Memory B cell (primary cell): Measurements from ENCODE around the gene HYLS1.
A peak's percentile ranks its signal among the peaks of the same experiment; 100 is the strongest.
"Not testable (repeated sequence)": the region's sequence is repeated elsewhere in the genome, so short reads cannot be mapped to it uniquely, and the experiment has no call there.

Experiments used
- ATAC-seq: fragments of 150-1000 bp; cut with Tn5 transposase; 2 replicates; pipeline ENCODE4 v1.10.0; 2021; ENCODE audit warnings: low read depth, mild to moderate bottlenecking, moderate library complexity
- DNase-seq, 2 donors: peaks; one replicate each; pipeline ENCODE4 v3.0.0; 2022; ENCODE audit warnings: low spot score in 2 of 2
- H3K27ac Mint-ChIP-seq: one replicate; pipeline ENCODE4 v1.8.0; 2022; ENCODE audit warnings: mild to moderate bottlenecking, moderate library complexity, mixed read lengths
- H3K27me3 Mint-ChIP-seq: one replicate; pipeline ENCODE4 v1.8.0; 2022; ENCODE audit warnings: mixed read lengths
- H3K36me3 Mint-ChIP-seq: one replicate; pipeline ENCODE4 v1.8.0; 2022; ENCODE audit warnings: mild to moderate bottlenecking, mixed read lengths
- H3K4me1 Mint-ChIP-seq: one replicate; pipeline ENCODE4 v1.8.0; 2022; ENCODE audit warnings: mixed read lengths
- H3K4me3 Mint-ChIP-seq: one replicate; pipeline ENCODE4 v1.8.0; 2022; ENCODE audit warnings: mild to moderate bottlenecking, moderate library complexity, mixed read lengths
- H3K9me3 Mint-ChIP-seq: one replicate; pipeline ENCODE4 v1.8.0; 2022; ENCODE audit warnings: mixed read lengths

Gene HYLS1, protein sequence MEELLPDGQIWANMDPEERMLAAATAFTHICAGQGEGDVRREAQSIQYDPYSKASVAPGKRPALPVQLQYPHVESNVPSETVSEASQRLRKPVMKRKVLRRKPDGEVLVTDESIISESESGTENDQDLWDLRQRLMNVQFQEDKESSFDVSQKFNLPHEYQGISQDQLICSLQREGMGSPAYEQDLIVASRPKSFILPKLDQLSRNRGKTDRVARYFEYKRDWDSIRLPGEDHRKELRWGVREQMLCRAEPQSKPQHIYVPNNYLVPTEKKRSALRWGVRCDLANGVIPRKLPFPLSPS

DNA sequence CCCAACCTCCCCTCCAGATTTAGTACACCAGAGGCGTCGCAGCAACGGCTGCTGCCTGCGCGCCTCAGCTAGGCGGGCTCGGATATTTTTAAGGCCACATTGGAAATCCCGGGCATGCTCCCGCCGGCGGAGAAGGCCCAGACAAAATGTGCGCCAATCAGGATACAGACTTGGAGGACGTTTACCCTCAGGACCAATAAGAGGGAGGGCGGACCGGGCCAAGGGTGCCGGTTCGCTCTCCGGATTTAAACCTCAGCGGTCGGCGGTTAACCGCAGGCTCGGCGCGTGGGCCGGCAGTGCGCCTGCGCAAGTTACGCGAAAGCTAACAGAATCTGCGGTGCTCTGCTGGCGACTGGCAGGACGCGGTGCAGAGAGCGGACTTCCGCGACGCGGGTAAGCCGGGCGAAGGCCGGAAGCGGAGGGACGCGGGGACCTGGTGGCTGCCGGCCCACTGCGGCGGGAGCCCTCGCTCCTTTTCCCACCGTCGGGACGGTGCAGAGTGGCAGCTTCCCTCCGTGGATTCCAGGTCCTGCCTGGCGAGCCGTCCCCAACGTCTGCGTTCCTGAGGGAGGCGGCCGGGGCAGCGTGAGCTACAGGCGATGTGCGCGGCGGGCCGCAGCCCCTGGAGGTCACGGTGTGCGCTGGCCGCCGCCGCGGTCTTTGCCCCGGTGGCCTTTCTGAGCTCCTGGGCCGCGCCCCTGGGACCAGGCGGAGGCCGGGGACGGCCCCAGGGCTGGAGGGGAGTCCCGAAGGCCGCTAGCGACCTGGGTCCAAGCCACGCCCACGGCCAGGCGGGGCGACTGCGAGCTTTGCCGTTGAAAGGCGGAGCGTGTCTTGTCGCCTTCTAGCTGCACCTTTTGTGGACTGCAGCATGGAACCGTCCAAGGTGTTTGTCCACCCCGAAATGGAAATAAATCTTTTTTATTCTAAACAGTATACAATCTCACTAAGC lies at the start of gene HYLS1:
TSS of gene HYLS1 (plus strand) at position 296 of the 952 bp plus-strand sequence. CDS start 11,701 bp downstream, outside the sequence.
- Mint-ChIP-seq H3K27ac (peak within 1 kb of the TSS; percentile 97), H3K4me1 (peaks cover 13% of the 10 kb centered on the region), H3K9me3 (no peaks in the 10 kb centered on the region)

DNA sequence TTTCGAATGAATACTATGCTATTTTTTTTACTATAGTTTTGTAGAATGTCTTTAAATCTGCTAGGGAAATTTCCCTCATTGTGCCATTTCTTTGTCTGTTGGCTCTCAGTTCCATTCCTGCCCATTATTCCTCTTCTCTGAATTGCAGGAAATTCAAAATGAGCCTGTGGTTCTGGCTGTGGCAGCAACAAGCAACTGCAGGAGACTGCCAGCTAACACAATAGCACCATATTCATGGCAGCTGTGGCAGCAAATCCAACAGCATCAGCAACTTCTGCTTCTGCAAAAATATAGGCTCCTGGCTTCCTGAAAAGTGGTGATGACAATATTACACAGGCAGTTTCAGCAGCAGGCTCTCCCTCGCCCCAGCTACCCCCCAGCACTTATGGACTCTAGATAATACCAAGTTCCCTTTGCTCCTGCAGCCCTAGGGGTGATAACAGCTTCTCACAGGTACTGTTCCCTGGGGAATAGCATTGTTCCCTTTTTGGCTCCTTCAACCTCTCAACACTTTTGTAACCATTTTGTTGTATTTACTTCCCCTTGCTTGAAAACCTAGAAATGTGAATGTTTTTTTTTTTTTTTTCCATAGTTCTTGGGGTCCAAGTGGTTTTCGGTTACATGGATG lies 45.0 kb upstream of the HYLS1 start:
- Mint-ChIP-seq H3K27me3 (peaks cover 6% of the 10 kb centered on the region), H3K4me3 (no peak overlapping the region)
- ATAC-seq: peak; percentile 34

More for the DNA sequence above, at the start of gene HYLS1:
- DNase-seq (peak; percentile 93 to 94), ATAC-seq (peak; percentile 82)
- Mint-ChIP-seq H3K36me3 (peaks cover 5% of the 10 kb centered on the region), H3K4me3 (peak within 1 kb of the TSS; percentile 97), H3K27me3 (no peaks in the 10 kb centered on the region)

DNA sequence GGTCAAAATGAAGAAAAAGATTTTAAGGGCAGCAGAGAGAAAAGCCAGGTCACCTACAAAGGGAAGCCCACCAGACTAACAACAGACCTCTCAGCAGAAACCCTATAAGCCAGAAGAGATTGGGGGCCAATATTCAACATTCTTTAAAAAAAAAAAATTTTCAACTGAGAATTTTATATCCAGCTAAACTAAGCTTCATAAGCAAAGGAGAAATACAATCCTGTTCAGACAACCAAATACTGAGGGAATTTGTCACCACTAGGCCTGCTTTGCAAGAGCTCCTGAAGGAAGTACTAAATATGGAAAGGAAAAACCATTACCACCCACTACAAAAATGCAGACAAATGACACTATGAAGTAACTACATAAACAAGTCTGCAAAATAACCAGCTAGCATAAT lies 41.3 kb upstream of the HYLS1 start:
- peaks cover 26% of the 10 kb centered on the region for H3K9me3 Mint-ChIP-seq
- no peak overlapping the region for H3K27ac Mint-ChIP-seq
- DNase-seq (no peak), ATAC-seq (no peak)
- peaks cover 4% of the 10 kb centered on the region for H3K27me3 Mint-ChIP-seq
- peaks cover 13% of the 10 kb centered on the region for H3K36me3 Mint-ChIP-seq
- H3K4me3 Mint-ChIP-seq: no peak overlapping the region
- peaks cover 5% of the 10 kb centered on the region for H3K4me1 Mint-ChIP-seq

More for the DNA sequence above, 45.0 kb upstream of the HYLS1 start:
- Mint-ChIP-seq H3K4me1 (peaks cover 5% of the 10 kb centered on the region), H3K9me3 (peaks cover 19% of the 10 kb centered on the region), H3K36me3 (peaks cover 11% of the 10 kb centered on the region), H3K27ac (no peak overlapping the region)
- DNase-seq: no peak

DNA sequence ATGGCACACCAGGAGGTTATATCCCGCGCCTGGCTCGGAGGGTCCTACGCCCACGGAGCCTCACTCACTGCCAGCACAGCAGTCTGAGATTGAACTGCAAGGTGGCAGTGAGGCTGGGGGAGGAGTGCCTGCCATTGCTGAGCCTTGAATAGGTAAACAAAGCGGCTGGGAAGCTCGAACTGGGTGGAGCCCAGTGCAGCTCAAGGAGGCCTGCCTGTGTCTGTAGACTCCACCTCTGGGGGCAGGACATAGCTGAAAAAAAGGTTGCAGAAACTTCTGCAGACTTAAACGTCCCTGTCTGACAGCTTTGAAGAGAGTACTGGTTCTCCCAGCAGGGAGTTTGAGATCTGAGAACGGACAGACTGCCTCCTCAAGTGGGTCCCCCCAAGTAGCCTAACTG lies 29.8 kb upstream of the HYLS1 start:
- H3K27me3 Mint-ChIP-seq, ATAC-seq, DNase-seq, H3K4me1 Mint-ChIP-seq, H3K27ac Mint-ChIP-seq, H3K4me3 Mint-ChIP-seq, H3K36me3 Mint-ChIP-seq: not testable (repeated sequence)
- peaks cover 18% of the 10 kb centered on the region for H3K9me3 Mint-ChIP-seq

DNA sequence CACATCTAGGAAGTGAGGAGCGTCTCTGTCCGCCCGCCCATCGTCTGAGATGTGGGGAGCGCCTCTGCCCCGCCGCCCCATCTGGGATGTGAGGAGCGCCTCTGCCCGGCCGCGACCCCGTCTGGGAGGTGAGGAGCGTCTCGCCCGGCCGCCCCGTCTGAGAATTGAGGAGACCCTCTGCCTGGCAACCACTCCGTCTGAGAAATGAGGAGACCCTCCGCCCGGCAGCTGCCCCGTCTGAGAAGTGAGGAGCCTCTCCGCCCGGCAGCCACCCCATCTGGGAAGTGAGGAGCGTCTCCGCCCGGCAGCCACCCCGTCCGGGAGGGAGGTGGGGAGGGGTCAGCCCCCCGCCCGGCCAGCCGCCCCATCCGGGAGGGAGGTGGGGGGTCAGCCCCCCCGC lies 24.7 kb upstream of the HYLS1 start:
- not testable (repeated sequence) for H3K4me3 Mint-ChIP-seq, ATAC-seq, DNase-seq, H3K36me3 Mint-ChIP-seq, H3K4me1 Mint-ChIP-seq, H3K27me3 Mint-ChIP-seq, H3K27ac Mint-ChIP-seq
- H3K9me3 Mint-ChIP-seq: peaks cover 10% of the 10 kb centered on the region

DNA sequence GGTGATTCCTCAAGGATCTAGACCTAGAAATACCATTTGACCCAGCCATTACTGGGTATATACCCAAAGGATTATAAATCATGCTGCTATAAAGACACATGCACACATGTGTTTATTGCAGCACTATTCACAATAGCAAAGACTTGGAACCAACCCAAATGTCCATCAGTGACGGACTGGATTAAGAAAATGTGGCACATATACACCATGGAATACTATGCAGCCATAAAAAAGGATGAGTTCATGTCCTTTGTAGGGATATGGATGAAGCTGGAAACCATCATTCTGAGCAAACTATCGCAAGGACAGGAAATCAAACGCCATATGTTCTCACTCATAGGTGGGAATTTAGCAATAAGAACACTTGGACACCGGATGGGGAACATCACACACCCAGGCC lies 22.1 kb upstream of the HYLS1 start:
- H3K4me3 Mint-ChIP-seq, H3K36me3 Mint-ChIP-seq, H3K9me3 Mint-ChIP-seq, DNase-seq, H3K27me3 Mint-ChIP-seq, ATAC-seq, H3K4me1 Mint-ChIP-seq, H3K27ac Mint-ChIP-seq: not testable (repeated sequence)

DNA sequence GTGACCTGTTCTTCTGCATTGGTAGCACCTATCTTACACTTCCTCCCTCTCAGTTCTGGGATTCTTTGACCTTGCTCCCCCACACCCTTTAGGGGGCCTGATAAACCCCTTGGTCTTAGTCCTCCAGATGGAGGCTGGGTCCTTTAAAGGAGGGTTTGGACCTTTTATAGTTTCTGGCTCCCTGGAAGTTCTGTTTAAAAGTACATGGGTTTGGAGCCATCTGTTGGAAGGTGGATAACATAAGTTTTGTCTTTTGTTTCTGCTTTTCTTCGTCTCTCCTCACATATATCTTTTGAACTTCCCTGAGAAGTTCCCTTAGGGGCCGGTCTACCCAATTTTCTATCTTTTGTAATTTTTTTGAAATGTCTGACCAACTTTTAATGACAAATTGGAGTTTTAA lies 17.9 kb upstream of the HYLS1 start:
- no peaks in the 10 kb centered on the region for H3K27me3 Mint-ChIP-seq

DNA sequence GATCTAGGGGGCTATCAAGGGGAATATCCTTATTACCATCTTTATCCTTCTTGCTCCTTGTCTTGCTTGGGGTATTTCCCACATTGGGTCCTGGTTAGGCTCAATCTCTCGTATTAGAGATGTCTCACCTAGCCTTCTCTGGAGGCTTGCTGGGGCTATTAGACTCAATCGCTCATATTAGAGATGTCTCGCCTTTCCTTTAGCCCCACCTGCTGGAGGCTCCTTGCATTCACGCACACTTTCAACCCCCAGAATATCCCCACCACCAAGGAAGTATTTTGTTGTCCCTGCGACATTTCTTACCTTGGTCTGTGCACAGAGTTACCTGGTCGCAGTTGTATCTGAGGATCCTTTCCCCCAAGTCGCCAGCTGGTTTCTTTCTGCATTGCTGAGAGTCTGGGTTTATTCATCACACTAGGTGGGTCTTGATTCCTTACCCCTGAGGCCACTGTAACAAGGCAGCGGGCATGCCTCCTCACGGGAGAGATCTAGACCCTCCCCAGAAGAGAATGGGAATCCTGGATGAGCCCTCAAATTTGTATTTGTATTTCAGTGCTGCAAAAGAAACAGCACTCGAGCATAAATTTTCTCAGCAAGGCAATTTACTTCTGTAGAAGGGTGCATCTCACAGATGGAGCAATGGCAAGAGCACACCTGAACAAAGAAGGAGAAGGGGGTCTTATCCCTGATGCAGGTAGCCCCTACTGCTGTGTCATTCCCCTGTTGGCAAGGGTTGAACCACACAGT lies 15.9 kb upstream of the HYLS1 start:
- Mint-ChIP-seq H3K4me3 (no peak overlapping the region), H3K36me3 (peaks cover 5% of the 10 kb centered on the region), H3K4me1 (peaks cover 9% of the 10 kb centered on the region), H3K27ac (peak overlapping the region; percentile 1), H3K9me3 (peaks cover 10% of the 10 kb centered on the region), H3K27me3 (no peaks in the 10 kb centered on the region)
- ATAC-seq (no peak), DNase-seq (no peak)

More for the DNA sequence above, 17.9 kb upstream of the HYLS1 start:
- Mint-ChIP-seq H3K4me1 (peaks cover 6% of the 10 kb centered on the region), H3K9me3 (peaks cover 10% of the 10 kb centered on the region), H3K4me3 (no peak overlapping the region), H3K27ac (no peak overlapping the region), H3K36me3 (peaks cover 5% of the 10 kb centered on the region)
- DNase-seq: no peak
- ATAC-seq: no peak

DNA sequence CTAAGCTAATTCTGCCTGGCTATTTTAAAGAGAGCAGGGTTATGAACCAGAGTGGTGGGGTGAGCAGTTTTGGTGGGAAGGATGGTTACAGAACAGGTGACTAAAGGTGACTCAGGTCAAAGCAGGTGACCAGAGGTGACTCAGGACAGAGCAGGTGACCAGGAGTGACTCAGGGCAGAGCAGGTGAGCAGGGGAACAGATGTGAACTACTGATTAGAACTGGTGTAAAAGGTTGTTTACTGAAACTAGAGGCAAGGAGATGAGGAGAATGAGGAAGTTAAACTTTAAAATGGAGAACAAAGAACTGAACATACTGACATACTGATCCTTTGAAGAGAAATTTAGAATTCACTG lies 15.4 kb upstream of the HYLS1 start:
- no peak overlapping the region for H3K4me3 Mint-ChIP-seq
- ATAC-seq (peak; percentile 21), DNase-seq (no peak)
- H3K9me3 Mint-ChIP-seq: peaks cover 10% of the 10 kb centered on the region
- no peaks in the 10 kb centered on the region for H3K27me3 Mint-ChIP-seq
- H3K36me3 Mint-ChIP-seq: peaks cover 5% of the 10 kb centered on the region
- peak overlapping the region; percentile 1 for H3K27ac Mint-ChIP-seq
- H3K4me1 Mint-ChIP-seq: peaks cover 9% of the 10 kb centered on the region

DNA sequence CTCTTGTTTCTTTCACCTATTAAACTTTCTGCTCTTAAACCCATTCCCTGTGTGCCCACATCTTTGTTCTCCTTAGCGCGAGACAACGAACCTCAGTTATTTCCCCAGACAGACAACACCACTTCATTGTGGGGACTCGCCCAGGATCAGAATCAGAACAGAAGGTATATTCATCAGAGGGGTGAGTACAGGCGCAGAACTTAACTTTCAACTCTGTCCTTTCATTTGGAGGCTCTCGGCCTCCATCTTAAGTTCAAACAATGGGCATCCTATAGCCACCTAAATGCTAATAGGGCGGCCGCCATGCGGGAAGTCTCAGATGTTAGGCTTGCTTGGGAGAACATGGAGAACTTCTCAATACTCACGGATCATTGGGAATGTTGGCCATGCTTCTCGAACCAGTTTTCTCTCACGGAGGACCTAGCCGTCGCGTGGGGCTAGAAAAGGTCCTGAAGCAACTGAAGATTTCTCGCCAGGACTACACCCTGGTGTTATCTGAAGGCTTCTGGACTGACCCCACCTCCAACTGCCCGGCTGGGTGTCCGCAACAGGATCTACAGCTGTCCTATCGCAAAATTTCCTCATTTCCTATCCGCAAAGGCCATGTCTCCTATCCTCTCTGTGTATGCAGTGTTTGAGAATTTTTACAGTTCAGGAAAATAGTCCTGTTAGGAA lies 13.4 kb upstream of the HYLS1 start:
- Mint-ChIP-seq H3K27me3 (no peaks in the 10 kb centered on the region), H3K36me3 (peaks cover 5% of the 10 kb centered on the region), H3K9me3 (peaks cover 10% of the 10 kb centered on the region), H3K4me3 (no peak overlapping the region), H3K4me1 (peaks cover 9% of the 10 kb centered on the region), H3K27ac (no peak overlapping the region)
- no peak for ATAC-seq
- no peak for DNase-seq

DNA sequence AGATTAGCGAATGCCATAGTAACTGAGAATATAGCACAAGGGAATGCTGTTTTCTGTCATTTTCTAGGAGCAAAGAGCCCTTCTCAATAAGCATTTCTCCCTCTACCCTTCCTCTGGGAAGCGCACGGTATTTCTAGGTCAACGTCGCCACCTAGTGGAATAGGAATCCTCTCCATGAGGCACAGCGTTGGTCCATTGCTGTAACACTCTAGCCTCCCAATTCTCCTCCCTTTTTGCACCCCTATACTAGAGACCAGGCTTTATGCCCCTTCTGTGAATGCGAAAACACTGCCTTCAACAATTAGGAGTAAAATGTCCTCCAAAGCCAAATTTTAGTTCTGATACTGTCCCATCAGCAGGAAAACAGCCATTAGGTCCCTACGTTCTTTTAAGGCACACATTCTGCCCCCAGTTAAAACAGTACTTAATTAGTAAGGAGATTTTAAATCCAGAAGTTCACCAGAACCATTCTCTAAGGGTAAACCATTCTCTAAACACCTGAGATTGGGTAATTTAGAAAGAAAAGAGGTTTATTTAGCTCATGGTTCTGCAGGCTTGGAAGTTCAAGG lies 12.8 kb upstream of the HYLS1 start:
- H3K36me3 Mint-ChIP-seq: peaks cover 5% of the 10 kb centered on the region

DNA sequence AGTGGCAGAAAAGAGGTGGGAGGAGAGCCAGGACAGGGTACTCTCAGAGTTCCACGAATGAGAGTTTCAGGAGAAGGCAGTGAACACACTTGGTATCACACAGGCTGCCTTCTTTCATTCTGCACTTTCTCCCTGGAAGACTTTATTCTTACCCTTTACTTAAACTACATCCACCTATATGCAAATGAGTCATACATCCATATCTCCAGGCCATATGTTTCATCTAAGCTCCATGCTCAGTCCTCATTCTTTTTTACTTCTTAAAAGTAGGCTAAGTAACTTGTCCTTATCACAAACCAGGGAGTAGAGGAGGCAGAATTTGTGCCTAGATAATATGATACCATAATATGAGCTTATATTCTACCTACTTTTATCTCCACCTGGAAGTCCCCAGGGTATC lies 6.2 kb upstream of the HYLS1 start:
- Mint-ChIP-seq H3K4me3 (no peak overlapping the region), H3K36me3 (no peaks in the 10 kb centered on the region), H3K27me3 (no peaks in the 10 kb centered on the region), H3K9me3 (no peaks in the 10 kb centered on the region), H3K27ac (no peak overlapping the region), H3K4me1 (no peaks in the 10 kb centered on the region)
- DNase-seq: no peak
- ATAC-seq: no peak

More for the DNA sequence above, 12.8 kb upstream of the HYLS1 start:
- Mint-ChIP-seq H3K27me3 (no peaks in the 10 kb centered on the region), H3K4me3 (no peak overlapping the region), H3K9me3 (peaks cover 10% of the 10 kb centered on the region), H3K27ac (no peak overlapping the region), H3K4me1 (peaks cover 9% of the 10 kb centered on the region)
- peak; percentile 74 for ATAC-seq
- peak; percentile 17 to 32 for DNase-seq

DNA sequence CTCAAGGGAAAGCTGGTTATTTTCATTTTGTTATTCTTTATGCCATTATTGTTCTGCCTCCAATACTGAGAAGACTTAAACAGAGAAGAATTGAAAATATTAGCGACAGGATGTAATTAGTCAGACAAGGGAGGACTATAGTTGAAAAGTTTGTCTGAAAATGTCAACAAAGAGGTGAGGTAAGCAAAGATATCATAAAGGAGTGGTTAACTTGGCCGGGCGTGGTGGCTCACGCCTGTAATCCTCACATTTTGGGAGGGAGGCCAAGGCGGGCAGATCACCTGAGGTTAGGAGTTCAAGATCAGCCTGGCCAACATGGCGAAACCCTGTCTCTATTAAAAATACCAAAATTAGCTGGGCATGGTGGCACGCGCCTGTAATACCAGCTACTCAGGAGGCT lies 4.1 kb upstream of the HYLS1 start:
- ATAC-seq (no peak), DNase-seq (no peak)
- Mint-ChIP-seq H3K27me3 (no peaks in the 10 kb centered on the region), H3K4me1 (peaks cover 6% of the 10 kb centered on the region), H3K4me3 (no peak overlapping the region), H3K9me3 (no peaks in the 10 kb centered on the region), H3K27ac (no peak overlapping the region), H3K36me3 (peaks cover 2% of the 10 kb centered on the region)
